HG02610 (cell line): ENCODE data around the gene HPSE.

Source experiments
- ATAC-seq: cut with Tn5 transposase; IDR thresholded peaks from one replicate; pipeline ENCODE4 v1.9.1; 2021; ENCODE audit warnings: mild to moderate bottlenecking, moderate library complexity; ENCODE audit not compliant: unreplicated experiment

Gene HPSE

DNA sequence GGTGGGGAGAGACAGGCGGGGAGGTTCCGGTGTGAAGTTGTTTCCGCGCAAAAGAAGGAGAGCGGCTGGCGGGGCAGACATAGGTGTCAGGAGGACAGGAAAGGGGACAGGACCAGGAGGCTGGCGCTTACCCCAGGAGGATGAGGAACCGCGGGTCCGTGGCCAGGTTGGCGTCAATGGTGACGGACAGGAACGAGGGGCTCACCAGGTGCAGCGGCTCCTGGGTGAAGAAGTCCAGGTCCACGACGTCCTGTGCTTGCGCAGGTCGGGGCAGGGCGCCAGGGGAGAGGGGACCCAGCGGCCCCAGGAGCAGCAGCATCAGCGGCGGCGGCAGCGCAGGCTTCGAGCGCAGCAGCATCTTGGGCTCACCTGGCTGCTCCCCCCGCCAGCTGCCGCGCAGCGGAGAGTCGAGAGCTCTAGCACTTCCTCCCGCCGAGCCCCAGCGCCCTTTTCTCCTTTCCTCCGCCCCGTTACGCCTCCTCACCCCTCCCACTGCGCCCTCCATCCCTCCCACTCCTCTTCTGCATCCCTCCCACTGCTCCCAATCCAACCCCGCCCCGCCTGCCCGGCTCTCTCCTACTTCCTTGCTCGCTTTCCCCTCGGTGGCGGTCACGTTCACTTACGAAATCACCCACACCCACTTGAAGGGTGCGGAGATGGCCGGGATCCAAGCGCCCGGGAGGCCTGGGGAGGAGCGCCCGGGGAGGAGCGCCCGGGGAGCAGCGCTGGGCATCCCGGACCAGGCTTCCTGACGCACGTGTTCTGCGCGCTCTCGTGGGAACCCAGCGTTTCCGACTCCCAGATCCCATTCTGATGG is at the start of gene HPSE:
TSS of gene HPSE (minus strand) at position 424 of the 817 bp plus-strand sequence. CDS start at position 358, 66 bp downstream.
- ATAC-seq: peak; percentile 96

DNA sequence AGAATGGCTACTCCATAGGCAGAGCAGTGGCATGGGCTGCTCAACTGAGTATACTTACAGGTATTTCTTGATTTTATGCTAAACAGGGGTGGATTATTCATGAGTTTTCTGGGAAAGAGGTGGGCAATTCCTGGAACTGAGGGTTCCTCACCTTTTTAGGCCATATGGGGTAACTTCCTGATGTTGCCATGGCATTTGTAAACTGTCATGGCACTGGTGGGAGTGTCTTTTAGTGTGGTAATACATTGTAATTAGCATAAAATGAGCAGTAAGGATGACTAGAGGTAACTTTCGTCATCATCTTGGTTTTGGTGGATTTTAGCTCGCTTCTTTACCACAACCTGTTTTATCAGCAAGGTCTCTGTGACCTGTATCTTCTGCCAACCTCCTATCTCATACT is 48.2 kb upstream of the HPSE start:
- ATAC-seq: no peak

- ATAC-seq: no peak
Observed at GRCh38 chr4:83381173-83381572, 46.5 kb upstream of the HPSE start.

- ATAC-seq: no peak
Observed at GRCh38 chr4:83378419-83378818, 43.8 kb upstream of the HPSE start.

DNA sequence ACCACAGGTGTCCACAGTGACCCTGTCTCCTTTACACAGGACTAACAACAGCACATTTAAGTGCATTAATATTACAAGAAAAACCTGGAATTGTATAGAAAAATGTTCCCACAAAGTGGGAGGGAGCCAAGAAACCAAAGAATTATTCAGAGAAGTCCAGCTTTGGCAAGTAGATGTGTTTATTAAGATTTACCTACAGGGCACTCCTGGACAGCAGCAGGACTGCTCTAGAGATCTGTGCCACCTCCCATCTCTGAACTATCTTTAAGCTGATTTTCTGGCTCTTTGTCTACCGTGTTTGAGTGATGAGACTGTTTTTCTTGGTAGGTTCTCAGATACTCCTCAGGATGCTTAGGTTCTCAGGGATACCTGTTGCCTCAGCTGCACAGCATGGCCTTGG is 38.3 kb upstream of the HPSE start:
- ATAC-seq: no peak

GRCh38 chr4:83371936-83372335 is 37.3 kb upstream of the HPSE start:
- ATAC-seq: no peak

- ATAC-seq: no peak
Observed at GRCh38 chr4:83371235-83371634, 36.6 kb upstream of the HPSE start.

GRCh38 chr4:83370640-83370906 is 35.9 kb upstream of the HPSE start:
- no peak for ATAC-seq

DNA sequence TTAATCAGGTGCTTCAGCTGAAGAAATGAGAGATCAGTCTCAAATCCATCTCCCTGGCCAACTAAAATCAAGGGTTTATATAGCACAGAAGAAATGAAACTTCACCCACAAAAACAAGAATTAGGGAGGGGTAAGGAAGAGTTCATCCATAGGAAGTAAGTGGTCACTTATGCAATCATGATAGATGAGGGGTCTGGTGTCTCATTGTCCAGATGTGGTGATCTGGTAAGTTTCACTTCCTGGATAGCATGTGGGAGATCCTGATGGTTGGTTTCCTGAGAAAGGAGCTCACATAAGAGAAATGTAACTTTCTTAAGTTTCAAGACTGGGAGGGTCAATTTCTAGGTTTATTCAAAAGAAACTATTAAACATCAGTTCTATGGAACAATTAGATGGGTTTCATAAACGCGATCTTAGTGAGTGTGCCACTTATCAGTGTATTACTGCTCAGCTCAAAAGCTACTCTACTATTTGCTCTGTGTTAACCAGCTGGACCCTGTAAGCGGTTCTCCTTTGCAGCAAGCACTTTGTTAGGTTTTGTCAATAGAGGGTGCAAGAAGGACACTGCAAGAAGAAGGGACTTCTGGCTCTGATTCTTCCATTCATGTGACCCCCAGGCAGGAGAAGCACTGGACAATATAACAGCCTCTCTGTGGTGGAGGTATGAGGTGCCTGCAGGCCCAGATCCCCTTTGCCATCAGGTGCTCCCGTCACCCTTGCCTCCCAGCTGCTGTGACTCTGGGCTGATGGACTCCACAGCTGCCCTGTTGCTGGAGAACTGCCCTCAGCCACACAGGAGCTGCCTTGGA is 35.4 kb upstream of the HPSE start:
- no peak for ATAC-seq

- no peak for ATAC-seq
Observed at GRCh38 chr4:83364312-83364711, 29.7 kb upstream of the HPSE start.

DNA sequence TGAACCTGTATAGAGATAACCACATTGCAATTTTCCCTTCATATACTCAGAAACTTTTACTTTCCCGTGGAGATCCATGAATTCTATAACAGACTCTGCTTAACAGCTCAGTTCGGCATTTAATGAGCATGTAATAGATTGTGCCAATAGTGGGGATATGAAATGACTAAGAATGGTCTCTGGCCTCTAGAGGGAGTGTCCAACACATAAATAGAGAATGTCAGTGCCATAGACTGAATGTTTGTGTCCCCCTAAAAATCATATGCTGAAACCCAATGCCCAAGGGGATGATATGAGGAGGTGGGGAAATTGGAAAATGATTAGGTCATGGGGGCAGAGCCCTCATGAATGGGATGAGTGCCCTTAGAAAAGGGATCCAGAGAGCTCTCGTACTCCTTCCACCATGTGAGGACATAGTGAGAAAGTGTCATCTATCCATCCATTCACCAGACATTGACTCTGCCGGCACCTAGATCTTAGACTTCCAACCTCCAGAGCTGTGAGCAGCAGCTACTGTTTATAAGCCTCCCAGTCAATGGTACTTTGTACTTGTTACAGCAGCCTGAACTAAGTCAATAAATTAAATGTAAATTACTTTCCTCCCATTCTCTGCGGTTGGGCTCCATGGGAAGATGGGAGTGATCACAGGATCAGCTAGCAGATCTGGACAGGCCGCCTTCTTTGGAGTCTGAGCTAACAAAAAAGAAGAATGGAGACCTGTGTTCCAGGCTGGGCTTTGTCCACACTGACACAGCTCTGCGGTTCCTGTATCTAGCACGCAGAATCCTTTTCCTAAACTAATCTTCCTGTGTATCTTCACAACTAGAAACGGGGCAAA is 28.1 kb upstream of the HPSE start:
- peak; percentile 53 for ATAC-seq

DNA sequence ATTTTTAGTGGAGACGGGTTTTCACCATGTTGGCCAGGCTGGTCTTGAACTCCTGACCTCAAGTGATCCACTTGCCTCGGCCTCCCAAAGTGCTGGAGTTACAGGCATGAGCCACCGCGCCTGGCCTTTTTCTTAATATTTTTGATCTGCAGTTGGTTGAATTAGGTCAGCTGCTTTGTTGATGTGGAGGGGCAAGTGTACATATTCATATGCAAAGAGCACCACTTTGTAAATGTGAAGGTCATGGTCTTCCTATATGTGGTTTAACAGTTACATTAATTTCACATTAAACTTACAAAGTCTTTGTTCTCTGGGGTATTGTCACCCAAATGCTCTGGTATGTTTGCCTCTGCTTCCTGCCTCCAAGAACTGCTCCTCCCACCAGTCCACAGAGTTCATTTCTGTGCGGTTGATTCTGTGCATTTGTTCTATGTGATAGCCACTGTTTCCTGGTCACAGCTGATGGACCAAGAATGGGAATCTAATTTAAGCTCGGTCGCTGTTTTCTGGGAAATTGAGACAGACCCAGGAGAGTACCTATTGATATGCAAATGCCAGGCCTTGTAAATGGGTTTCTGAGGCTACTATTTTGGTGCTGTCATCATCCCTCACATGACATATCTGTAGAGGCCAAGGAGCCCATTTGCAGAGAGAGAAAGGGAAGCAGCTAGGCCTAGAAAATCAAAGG is 26.9 kb upstream of the HPSE start:
- ATAC-seq: no peak

GRCh38 chr4:83360018-83360417 is 25.4 kb upstream of the HPSE start:
- ATAC-seq: no peak

GRCh38 chr4:83358410-83358809 is 23.8 kb upstream of the HPSE start:
- no peak for ATAC-seq

- peak; percentile 84 for ATAC-seq
Observed at GRCh38 chr4:83356899-83357661, 22.4 kb upstream of the HPSE start.

GRCh38 chr4:83353516-83353915 is 18.9 kb upstream of the HPSE start:
- no peak for ATAC-seq

- no peak for ATAC-seq
Observed at GRCh38 chr4:83348074-83348473, 13.4 kb upstream of the HPSE start.

- no peak for ATAC-seq
Observed at GRCh38 chr4:83342476-83342875, 7.8 kb upstream of the HPSE start.

DNA sequence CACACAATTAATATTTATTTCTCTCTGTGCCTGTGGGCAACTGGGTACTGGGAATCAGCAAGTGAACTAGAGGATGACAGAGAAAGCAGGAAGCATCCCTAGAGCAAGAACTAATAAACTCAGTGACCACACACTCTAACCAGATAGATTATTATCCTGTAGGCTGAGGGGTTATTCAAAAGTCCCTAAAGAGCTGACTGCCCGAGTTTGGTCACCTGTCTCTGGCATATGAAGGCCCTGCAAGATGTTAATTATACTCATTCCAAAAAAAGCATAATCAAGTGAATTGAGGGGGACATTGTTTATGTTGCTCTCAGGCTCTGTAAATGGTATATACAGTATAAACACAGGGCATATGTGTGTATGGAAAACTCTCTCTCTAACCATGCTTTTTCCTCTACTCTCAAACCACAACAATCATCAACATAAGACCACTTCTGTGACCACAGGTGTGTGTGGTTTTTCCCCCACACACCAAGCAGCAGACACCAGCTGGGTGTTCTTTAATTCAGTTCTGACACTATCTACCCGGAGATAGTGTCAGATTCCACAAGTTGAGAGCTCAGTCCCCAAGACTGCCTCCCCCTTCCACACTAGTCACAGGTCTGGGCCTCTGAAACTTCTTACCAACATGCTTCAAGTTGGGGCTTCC is 6.2 kb upstream of the HPSE start:
- ATAC-seq: peak; percentile 87

GRCh38 chr4:83339573-83339972 is 4.9 kb upstream of the HPSE start:
- ATAC-seq: no peak
